HG02884 (cell line): ENCODE measurements around the gene PUS1.
"Not testable (repeated sequence)": the region's sequence is repeated elsewhere in the genome, so short reads cannot be mapped to it uniquely, and the experiment has no call there.

Source experiments
- ATAC-seq: cut with Tn5 transposase; IDR thresholded peaks from one replicate; pipeline ENCODE4 v1.9.1; 2021; ENCODE audit warnings: mild to moderate bottlenecking, moderate library complexity; ENCODE audit not compliant: unreplicated experiment

The PUS1 gene

DNA sequence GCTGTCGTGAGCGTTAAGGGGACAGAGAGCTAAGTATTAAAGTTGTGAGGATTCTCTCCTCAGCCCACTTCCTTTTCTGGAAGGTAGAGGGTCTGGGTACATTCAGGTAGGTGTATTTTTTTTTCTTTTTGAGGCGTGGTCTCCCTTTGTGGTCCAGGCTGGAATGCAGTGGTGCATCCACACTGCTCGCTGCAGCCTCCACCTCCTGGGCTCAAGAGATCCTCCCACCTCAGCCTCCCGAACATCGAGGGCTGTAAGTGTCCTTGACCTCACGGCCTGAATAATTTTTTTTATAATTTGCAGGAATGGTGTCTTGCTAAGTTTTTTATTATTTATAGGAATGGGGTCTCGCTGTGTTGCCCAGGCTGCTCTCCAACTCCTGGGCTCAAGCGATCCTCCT, 1.4 kb downstream of the PUS1 start:
- ATAC-seq = no peak

DNA sequence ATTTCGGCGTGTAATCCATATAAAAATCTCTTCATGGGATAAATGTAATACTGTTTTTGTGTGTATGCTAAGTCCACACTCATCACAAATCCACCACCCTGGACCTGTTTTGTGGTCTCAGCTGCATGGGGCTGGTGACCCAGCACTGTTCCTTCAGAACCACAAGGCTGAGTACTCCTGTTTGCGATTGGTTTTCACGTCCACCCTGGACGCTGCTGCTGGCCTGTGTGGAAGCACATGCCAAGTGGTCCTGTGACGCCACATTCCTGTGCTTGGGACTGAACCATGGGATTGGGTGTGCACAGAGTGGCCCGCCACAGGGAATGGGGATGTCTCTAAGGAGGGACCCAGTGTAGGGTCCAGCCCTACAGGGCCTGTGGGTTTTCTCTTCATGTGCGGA, 4.3 kb downstream of the PUS1 start:
- ATAC-seq = no peak

DNA sequence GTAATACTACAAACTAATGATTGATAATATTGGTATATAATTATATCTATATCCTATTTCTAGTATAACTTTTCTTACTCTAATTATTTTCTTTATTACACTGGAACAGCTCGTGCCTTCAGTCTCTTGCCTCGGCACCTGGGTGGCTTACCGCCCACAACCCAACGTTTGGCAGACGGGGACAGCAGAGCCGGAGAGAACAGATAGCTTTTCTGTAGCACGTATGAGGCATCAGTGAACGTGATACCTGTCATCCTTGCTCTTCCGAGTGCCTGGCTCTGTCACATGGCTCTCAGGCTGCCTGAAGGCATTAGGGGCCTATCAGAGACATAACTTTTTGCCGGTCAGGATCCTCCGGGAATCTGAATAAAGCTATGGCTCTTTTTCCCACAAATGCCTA, 5.5 kb downstream of the PUS1 start:
- ATAC-seq = no peak

DNA sequence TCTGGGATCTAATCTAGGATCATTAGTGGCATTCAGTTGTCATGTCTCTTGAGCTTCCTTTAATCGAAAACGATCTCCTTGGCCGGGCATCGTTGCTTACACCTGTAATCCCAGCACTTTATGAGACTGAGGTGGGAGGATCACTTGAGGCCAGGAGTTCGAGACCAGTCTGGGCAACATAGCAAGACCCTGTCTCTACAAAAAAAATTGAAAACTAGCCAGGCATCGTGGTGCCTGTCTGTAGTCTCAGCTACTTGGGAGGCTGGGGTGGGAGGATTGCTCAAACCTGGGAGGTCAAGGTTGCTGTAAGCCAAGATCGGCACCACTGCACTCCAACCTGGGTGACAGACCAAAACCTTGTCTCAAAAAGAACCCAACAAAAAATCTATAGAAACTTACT, 9.0 kb downstream of the PUS1 start:
- no peak for ATAC-seq

DNA sequence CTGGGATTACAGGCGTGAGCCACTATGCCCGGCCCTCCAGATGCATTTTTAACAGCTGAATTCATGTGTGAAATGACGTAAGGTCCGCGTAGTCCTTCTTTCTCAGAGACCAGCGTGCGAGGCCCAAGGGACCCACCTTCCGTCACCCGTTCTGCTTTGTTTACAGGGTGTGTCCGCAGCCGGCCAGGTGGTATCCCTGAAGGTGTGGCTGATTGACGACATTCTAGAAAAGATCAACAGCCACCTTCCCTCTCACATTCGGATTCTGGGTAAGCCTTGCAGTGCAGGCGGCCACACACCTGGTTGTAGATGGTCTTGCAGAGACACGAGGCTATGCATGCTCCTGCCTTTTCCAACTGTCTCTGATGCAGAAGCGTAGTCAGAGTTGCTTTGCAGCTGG, 9.9 kb downstream of the PUS1 start:
- ATAC-seq = no peak

DNA sequence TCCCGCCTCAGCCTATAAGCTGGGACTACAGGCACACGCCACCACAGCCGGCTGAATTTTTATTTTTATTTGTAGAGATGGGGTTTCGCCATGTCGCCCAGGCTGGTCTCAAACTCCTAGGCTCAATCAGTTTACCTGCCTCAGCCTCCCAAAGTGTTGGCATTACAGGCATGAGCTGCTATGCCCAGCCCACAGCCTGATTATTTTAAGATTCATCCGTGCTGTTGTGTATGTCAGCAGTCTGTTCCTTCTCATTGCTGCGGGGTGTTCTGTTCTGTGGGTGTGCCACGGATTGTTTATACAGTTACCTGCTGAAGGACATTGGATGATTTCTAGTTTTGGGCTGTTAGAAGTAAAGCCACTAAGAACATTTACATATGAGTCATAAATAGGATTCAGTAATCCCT, 11.1 kb downstream of the PUS1 start:
- no peak for ATAC-seq

DNA sequence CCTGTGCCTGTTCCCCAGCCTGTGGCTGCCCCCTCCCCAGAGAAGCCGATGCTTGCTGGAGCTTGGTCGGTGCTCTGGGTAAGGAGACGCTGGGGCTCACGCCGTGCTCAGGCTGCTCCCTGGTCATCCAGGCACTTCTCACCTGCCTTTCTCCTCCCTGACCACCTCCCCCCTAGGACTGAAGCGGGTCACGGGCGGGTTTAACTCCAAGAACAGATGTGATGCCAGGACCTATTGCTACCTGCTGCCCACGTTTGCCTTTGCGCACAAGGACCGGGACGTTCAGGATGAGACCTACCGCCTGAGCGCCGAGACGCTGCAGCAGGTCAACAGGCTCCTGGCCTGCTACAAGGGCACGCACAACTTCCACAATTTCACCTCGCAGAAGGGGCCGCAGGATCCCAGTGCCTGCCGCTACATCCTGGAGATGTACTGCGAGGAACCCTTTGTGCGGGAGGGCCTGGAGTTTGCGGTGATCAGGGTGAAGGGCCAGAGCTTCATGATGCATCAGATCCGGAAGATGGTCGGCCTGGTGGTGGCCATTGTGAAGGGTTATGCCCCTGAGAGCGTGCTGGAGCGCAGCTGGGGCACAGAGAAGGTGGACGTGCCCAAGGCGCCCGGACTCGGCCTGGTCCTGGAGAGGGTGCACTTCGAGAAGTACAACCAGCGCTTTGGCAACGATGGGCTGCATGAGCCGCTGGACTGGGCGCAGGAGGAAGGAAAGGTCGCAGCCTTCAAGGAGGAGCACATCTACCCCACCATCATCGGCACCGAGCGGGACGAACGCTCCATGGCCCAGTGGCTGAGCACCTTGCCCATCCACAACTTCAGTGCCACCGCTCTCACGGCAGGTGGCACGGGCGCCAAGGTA, 12.3 kb downstream of the PUS1 start:
- no peak for ATAC-seq

DNA sequence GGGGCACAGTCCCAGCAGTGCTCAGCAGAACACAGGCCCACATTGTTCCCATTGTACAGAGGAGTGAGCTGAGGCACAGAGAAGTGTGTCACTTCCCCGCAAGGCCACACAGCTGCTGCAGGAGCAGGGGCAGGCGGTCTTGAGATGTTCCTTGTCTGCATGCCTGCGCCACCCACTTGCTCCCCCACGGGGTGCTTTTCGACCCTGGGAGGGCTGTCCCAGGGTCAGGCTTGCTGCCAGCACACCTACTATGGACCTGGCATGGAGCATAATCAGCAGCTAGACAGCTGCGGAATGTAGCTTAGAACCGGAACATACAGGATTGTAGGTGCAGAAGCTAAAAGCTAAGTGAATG, 12.9 kb downstream of the PUS1 start:
- ATAC-seq = no peak

DNA sequence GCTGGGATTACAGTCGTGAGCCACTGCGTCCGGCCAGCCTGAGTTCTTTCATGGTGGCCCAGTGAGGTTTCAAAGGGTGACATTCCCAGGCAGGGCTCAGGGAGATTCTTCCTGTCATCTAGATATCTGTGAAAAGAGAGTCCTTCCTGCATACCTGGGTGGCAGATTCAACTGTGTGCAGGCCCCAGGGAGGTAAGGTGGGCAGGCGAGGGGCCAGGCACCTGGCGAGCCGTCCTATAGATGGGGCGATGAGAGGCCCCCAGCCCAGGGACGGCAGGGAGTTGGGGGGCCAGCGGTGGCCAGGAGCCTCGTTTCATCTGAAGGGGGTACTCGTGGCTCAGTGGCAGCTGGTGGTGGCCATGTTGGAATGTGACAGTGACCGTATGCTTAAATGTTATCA, 13.6 kb downstream of the PUS1 start:
- no peak for ATAC-seq

DNA sequence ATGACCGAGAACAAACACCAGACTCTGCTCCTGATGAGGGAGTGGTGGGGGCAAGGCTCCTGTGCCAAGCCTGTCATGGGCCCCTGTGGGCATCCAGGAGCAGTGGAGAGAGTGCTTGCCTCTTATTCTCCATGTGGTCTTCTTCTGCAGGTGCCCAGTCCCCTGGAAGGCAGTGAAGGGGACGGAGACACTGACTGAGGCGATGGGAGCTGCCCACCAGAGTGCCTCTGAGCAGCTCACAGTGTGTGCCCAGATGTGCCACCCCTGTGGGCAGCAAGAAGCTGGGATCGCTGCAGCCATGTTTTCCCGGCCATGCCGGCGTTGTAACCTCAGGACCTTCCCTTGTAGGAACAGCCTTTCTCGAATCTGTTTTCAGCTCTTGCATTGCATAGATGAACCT, 14.3 kb downstream of the PUS1 start:
- ATAC-seq = no peak

DNA sequence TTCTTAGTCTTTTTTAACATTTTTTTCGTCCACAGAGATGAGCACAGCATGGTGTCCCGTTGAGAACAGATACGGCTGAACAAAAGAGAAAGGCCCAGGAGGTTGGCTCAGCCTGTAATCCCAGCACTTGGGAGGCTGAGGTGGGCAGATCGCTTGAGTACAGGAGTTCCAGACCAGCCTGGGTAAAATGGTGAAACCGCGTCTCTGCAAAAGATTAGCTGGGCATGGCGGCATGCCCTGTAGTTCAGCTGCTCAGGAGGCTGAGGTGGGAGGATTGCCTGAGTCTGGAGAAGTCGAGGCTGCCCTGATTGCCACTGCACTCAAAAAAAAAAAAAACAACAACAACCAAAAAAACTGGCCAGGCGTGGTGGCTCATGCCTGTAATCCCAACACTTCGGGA, 14.8 kb downstream of the PUS1 start:
- no peak for ATAC-seq

DNA sequence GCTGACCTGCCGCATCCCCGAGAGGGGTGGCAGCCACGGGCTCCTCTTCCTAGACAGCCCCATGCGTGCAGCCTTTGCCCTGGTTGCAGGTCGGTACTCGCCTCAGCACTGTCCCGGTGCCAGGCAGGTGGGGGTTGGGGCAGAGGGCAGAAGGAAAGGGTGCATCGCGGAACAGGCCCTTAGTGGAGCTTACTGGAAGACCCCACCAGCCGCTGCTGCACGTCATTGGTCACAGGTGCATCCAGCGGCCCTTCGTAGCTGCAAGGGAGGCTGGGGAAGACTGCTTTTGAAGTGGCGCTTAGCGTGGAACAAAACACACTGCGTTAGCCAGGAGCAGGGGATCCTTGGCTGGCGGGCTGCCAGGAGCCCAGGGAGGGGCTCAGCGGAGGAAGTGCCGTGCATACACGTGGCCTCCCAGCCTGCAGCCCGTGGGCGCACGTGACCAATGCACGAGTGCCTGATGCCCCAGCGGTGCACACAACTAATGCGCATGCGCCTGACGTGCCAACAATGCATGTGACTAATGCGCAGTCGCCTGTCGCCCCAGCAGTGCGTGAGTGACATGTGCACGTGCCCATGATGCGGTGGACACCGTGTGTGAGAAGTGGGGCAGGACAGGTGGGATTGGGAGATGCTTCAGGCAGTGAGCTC, 15.7 kb downstream of the PUS1 start:
- no peak for ATAC-seq

DNA sequence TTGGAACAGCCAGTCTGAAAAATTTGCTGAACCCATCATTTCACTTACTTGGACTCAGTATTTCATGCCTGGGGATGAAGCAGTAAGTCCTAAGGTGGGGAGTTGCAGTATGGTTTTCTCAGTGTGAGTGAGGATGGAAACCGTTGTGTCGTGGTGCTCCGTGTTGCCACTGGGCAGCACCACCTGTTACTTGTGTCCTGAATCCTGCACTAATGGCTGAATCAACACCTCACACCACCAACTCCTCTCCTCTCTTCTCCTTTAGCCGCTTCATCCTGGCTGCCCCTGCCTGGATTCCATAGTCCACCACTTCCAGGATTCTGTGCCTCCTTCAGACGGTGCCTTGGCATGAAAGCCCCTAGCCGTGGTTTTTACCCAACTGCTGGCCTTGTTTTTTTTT, 17.7 kb downstream of the PUS1 start:
- ATAC-seq = no peak

DNA sequence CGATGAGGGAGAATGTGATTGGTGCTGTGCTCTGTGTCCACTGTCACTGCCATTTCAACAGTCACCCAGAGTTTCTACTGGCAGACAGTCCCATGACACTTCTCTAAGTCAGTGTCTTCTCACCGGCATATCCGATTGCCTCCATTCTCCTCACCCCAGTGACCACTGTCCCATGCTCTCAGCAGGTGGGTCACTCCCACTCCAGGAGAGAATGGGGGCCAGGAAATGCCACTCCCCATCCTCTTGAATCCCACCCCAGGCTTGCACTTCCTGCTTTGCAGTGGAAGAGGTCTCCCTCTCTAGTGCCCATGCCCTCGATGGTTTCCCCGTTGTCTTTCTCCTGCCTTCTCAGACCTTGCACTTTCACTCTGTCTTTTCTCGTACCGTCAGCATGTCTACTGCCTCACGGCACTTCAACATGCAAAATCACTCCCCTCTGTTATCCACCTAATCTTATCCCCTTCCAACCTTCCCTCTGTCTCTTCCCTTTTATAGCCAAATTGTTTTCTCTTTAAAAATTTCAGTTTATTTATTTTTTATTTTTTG, 18.5 kb downstream of the PUS1 start:
- ATAC-seq = no peak

DNA sequence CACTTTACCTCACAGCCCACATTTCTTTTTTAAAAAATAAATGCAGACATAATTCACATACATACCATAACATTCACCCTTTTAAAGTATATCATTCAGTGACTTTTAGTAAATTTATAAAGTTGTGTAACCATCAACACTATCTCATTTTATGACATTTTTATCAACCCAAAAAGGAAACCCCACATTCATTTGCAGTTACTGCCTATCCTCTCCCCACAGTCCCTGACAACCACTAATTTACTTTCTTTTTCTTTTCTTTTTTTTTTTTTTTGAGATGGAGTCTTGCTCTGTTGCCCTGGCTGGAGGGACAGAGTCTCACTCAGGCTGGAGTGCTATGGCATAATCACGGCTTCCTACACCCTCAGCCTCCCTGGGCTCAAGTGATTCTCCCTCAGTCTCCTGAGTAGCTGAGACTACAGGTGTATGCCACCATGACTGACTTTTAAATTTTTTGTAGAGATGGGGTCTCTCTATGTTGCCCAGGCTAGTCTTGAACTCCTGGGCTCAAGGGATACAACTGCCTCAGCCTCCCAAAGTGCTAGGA, 19.2 kb downstream of the PUS1 start:
- ATAC-seq = no peak

DNA sequence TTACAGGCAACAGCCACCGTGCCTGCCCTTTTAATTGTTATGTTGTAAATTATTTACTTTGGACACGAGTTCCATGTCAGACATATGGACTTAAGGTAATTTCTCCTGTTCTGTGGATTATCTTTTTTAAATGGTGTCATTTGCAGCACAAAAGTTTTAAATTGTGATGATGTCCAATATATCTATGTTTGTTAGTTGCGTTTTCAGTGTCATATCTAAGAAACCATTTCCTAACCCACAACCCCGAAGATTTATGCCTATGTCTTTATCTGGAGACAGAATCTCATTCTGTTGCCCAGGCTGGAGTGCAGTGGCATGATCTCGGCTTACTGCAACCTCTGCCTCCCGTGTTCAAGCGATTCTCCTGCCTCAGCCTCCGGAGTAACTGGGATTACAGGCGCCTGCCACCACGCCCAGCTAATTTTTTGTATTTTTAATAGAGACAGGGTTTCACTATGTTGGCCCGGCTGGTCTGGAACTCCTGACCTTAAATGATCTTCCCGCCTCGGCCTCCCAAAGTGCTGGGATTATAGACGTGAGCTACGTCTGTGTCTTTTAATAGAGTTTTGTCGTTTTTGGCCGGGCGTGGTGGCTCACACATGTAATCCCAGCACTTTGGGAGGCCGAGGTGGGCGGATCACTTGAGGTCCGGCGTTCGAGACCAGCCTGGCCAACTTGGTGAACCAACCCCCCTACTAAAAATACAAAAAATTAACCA, 19.8 kb downstream of the PUS1 start:
- not testable (repeated sequence) for ATAC-seq

DNA sequence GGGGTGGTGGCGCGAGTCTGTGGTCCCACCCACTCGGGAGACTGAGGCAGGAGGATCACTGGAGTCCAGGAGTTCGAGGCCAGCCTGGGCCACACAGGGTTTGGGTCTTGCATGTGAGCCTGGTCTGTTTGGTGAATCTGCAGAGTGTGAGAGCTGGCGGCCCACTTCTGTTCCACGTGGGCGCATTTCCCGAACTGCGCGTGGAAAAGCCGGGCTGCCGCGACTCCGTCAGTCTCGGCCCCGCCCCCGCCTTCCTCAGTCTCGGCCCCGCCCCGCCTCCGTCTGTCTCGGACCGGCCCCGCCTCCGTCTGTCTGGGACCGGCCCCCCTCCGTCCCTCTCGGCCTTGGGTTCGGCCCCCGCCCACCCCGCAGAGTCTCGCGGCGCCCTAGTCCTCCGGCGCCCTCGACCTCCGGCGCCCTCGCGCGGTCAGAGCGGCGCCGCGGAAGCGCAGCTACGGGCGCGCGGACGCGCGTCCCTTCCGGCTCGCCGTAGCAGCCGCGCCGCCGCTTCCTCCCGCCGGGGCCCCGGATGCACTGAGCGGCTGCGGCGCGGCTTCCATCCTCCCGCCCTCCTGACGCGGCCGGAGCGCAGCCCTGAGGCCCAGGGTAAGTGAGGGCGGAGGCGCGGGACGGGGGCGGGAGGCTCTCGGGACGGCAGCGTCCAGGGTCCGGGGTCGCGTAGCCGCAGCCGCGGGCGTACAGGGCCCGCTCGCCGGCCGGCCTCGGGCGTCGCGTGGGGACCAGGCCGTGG, 20.5 kb downstream of the PUS1 start, which contains the start of gene EP400:
TSS of gene EP400 (plus strand) at position 512 of the 751 bp plus-strand sequence. CDS start 10,678 bp downstream, outside the sequence.
- ATAC-seq = peak; percentile 78

DNA sequence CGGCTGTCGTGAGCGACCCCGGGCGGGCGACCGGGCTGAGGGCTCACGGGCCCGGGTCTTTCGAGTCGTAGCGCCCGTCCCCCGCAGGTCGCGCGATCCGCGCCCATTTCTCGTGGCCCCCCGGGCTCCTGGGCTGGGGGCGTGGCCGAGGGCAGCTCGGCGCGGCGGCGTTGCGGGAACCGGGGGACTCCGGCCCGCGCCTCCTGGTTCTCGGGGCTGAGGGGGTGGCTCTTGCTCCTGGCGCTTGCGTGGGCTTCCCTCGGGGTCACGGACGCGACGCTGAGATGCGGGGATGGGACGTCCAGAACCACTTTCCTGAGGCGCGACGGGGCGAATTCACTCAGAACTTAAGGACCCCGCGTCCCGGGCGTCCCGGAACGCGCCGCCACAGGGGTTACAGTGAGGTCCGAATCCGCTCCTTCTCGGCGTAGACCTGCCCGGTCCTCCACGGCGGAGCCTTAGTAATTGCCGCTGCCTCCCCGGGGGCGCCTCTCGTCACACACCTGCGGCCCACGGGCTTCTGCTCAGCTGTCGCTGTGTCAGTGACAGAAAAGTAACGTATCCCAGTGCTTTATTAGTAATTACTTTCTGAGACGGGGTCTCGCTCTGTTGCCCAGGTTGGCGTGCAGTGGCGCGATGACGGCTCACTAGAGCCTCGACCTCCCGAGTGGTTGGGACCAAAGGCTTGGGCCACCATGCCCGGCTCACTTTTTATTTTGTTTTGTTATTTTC, 21.3 kb downstream of the PUS1 start:
- ATAC-seq = peak; percentile 19

DNA sequence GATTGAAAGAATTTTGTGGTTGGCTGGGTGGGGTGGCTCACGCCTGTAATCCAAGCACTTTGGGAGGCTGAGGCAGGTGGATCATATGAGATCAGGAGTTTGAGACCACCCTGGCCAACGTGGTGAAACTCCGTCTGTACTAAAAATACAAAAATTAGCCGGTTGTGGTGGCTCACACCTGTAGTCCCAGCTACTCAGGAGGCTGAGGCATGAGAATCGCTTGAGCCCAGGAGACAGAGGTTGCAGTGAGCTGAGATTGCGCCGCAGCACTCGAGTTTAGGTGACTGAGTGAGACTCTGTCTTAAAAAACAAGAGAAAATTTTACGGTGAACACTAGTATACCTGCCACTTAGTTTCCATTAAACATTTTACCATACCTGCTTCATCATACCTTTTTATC, 24.7 kb downstream of the PUS1 start:
- ATAC-seq = not testable (repeated sequence)

DNA sequence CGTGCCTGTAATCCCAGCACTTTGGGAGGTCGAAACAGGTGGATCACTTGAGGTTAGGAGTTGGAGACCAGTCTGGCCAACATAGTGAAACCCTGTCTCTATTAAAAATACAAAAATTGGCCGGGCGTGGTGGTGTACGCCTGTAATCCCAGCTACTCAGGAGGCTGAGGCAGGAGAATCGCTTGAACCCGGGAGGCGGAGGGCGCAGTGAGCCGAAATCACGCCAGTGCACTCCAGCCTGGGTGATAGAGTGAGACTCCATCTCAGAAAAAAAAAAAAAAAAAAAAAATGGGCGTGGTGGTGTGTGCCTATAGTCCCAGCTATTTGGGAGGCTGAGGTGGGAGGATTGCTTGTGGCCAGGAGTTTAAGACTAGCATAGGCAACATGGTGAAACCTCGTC, 25.4 kb downstream of the PUS1 start:
- not testable (repeated sequence) for ATAC-seq
